Keratinocyte (primary cell): Measurements from ENCODE around the gene CERK. TPM values are rescaled to one million over a fixed set of nuclear protein-coding genes. Genes with fewer than 3 reads are reported as not detected.

Source experiments
- DNase-seq: peaks from one replicate; pipeline ENCODE4 v3.0.0-alpha.2; 2011; ENCODE audit warnings: low read depth, missing footprints, low spot score
- FAIRE-seq: peaks from 2 replicates; lab custom pipeline; 2011; peaks lifted over from hg19 to GRCh38; lab: Jason Lieb, UNC
- H2AFZ ChIP-seq: 2 replicates; pipeline ENCODE4 v1.6.0; 2012; ENCODE audit warnings: low read length, control low read depth, inconsistent platforms; ENCODE audit not compliant: control insufficient read depth
- H3K27ac ChIP-seq: 2 replicates; pipeline ENCODE4 v1.5.1; 2011; ENCODE audit warnings: low read length; ENCODE audit not compliant: control insufficient read depth, insufficient read depth
- H3K27me3 ChIP-seq: 3 replicates; pipeline ENCODE4 v1.6.0; 2011; ENCODE audit warnings: low read length; ENCODE audit not compliant: control insufficient read depth, insufficient read depth; ENCODE audit errors: extremely low read depth
- H3K36me3 ChIP-seq, 2 experiments: 2 replicates in 1 of 2; 3 replicates in 1 of 2; pipeline ENCODE4 v1.5.1; 2011; ENCODE audit warnings: low read length in 2 of 2, mild to moderate bottlenecking in 1 of 2; ENCODE audit not compliant: control insufficient read depth in 2 of 2, insufficient read depth in 2 of 2; ENCODE audit errors: extremely low read depth in 1 of 2
- H3K4me1 ChIP-seq: 3 replicates; pipeline ENCODE4 v1.5.1; 2011; ENCODE audit warnings: low read length; ENCODE audit not compliant: control insufficient read depth, insufficient read depth; ENCODE audit errors: extremely low read depth
- H3K4me2 ChIP-seq: 3 replicates; pipeline ENCODE4 v1.6.0; 2011; ENCODE audit warnings: low read depth, low read length; ENCODE audit not compliant: control insufficient read depth, insufficient read depth; ENCODE audit errors: extremely low read depth
- H3K4me3 ChIP-seq, 3 experiments: fragments of 200-600 bp in 1 of 3; sonication (generic) in 1 of 3; 2 replicates in 2 of 3; 3 replicates in 1 of 3; pipeline ENCODE4 v1.5.1; 2011 to 2016; ENCODE audit warnings: low read length in 3 of 3, mild to moderate bottlenecking in 3 of 3, control low read depth in 2 of 3, inconsistent platforms in 1 of 3, low read depth in 1 of 3, mixed read lengths in 1 of 3, mixed run types in 1 of 3, moderate library complexity in 1 of 3; ENCODE audit not compliant: control insufficient read depth in 2 of 3, insufficient read depth in 2 of 3; ENCODE audit errors: extremely low read depth in 1 of 3
- H3K79me2 ChIP-seq: 2 replicates; pipeline ENCODE4 v1.6.0; 2012; ENCODE audit warnings: low read length; ENCODE audit not compliant: control insufficient read depth, insufficient read depth
- H3K9ac ChIP-seq: 3 replicates; pipeline ENCODE4 v1.6.0; 2011; ENCODE audit warnings: low read length; ENCODE audit not compliant: control insufficient read depth, insufficient read depth; ENCODE audit errors: extremely low read depth
- H3K9me1 ChIP-seq: 3 replicates; pipeline ENCODE4 v1.6.0; 2011; ENCODE audit warnings: low read length; ENCODE audit not compliant: control insufficient read depth, insufficient read depth; ENCODE audit errors: extremely low read depth
- H3K9me3 ChIP-seq: 2 replicates; pipeline ENCODE4 v1.5.1; 2012; ENCODE audit warnings: low read depth, low read length; ENCODE audit not compliant: control insufficient read depth
- H4K20me1 ChIP-seq: 3 replicates; pipeline ENCODE4 v1.6.0; 2011; ENCODE audit warnings: low read length; ENCODE audit not compliant: control insufficient read depth, insufficient read depth; ENCODE audit errors: extremely low read depth
- EZH2 ChIP-seq: IDR thresholded peaks from one replicate; pipeline ENCODE4 v1.6.1; 2012; ENCODE audit warnings: inconsistent platforms, mild to moderate bottlenecking, low read length, moderate library complexity
- dilution Hi-C: fragments of 300-500 bp; cut with MboI; formaldehyde crosslinking; loops from one replicate; pipeline ENCODE4 v1.7.0; 2020; ENCODE audit warnings: low sequenced_read_pairs; ENCODE audit not compliant: extremely low pct_ligation_motif_present
- polyA plus RNA-seq, 5 experiments: library from polyadenylated mRNA; depleted of rRNA in 3 of 5; stranded (reverse) in 3 of 5; stranded (forward) in 1 of 5; unstranded in 1 of 5; fragments of >200 nt; gene quantifications; 1 replicate in 1 of 5; 2 replicates in 3 of 5; 3 replicates in 1 of 5; pipeline versions ENCODE4 v1.2.1 to v1.2.3, GENCODE V29; 2011 to 2012; ENCODE audit warnings: missing spikeins in 2 of 5, low read depth in 1 of 5, low replicate concordance in 1 of 5
- TF ChIP-seq, protein P1 (sequence below), 3 experiments: IDR thresholded peaks in 1 of 3; conservative IDR thresholded peaks in 1 of 3; optimal IDR thresholded peaks in 1 of 3; 2 replicates in 2 of 3; 3 replicates in 1 of 3; pipeline versions ENCODE3 to v1.5.1; 2011; ENCODE audit warnings: low read length in 3 of 3, mild to moderate bottlenecking in 3 of 3, moderate library complexity in 2 of 3, control low read depth in 1 of 3, inconsistent platforms in 1 of 3; ENCODE audit not compliant: insufficient read depth in 2 of 3; ENCODE audit errors: extremely low read depth in 1 of 3

CERK gene
- polyA plus RNA-seq, 1 donor (not counting 4 experiments of a cell fraction or from before 2014, with no cell fraction given) = 11.9 TPM

DNA sequence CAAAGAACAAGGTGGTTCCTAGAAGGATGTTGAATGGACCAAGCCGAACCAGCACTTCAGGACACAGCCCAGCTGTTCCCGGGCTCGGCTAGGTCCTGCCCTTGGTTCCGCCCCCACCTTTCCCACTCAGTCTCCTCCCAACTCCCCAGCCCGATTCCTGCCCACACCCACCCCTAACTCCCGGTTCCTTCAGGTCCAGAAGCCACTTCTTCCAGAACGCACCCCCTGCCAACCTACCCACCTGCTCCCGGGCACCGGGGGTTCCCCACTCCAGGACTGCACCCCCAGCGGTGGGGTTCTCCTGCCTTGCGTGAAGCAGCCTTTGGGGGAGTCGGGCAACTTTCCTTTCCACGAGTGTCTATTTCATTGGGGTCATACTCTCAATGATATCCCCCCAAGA lies 30.7 kb downstream of the CERK start:
- H3K27ac ChIP-seq = no peak overlapping the region
- no peaks in the 10 kb centered on the region for H3K27me3 ChIP-seq
- no peak overlapping the region for H3K4me2 ChIP-seq
- TF ChIP-seq EZH2 = no peak
- TF ChIP-seq, protein P1, sequence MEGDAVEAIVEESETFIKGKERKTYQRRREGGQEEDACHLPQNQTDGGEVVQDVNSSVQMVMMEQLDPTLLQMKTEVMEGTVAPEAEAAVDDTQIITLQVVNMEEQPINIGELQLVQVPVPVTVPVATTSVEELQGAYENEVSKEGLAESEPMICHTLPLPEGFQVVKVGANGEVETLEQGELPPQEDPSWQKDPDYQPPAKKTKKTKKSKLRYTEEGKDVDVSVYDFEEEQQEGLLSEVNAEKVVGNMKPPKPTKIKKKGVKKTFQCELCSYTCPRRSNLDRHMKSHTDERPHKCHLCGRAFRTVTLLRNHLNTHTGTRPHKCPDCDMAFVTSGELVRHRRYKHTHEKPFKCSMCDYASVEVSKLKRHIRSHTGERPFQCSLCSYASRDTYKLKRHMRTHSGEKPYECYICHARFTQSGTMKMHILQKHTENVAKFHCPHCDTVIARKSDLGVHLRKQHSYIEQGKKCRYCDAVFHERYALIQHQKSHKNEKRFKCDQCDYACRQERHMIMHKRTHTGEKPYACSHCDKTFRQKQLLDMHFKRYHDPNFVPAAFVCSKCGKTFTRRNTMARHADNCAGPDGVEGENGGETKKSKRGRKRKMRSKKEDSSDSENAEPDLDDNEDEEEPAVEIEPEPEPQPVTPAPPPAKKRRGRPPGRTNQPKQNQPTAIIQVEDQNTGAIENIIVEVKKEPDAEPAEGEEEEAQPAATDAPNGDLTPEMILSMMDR (optimal IDR thresholded peaks at IDR 0.05 in 1 of 3, IDR thresholded peaks at IDR 0.05 in 1 of 3, conservative IDR thresholded peaks at IDR 0.05 in 1 of 3; ENCODE audit: extremely low read depth in 1 of 3, insufficient read depth in 2 of 3, low read length in 3 of 3) = no peak
- FAIRE-seq = no peak
- H3K4me1 ChIP-seq = no peaks in the 10 kb centered on the region
- no peak for DNase-seq
- no peak overlapping the region for H3K9ac ChIP-seq
- no peak overlapping the region for H3K4me3 ChIP-seq
- no peaks in the 10 kb centered on the region for H3K9me1 ChIP-seq
- H3K9me3 ChIP-seq = no peaks in the 10 kb centered on the region
- H2AFZ ChIP-seq = no peak overlapping the region
- H3K36me3 ChIP-seq = peaks cover 16% of the 10 kb centered on the region in 2 experiments
- dilution Hi-C loops = no loop called here
- no peaks in the 10 kb centered on the region for H3K79me2 ChIP-seq
- no peaks in the 10 kb centered on the region for H4K20me1 ChIP-seq

- no peak overlapping the region for H3K4me3 ChIP-seq
- no peaks in the 10 kb centered on the region for H3K79me2 ChIP-seq
- no peak for TF ChIP-seq EZH2
- TF ChIP-seq, protein P1 (optimal IDR thresholded peaks at IDR 0.05 in 1 of 3, IDR thresholded peaks at IDR 0.05 in 1 of 3, conservative IDR thresholded peaks at IDR 0.05 in 1 of 3; ENCODE audit: extremely low read depth in 1 of 3, insufficient read depth in 2 of 3, low read length in 3 of 3) = no peak
- no peaks in the 10 kb centered on the region for H3K9me3 ChIP-seq
- DNase-seq (no peak), FAIRE-seq (no peak)
- no peaks in the 10 kb centered on the region for H3K4me1 ChIP-seq
- H3K36me3 ChIP-seq = peaks cover 13 to 15% of the 10 kb centered on the region in 2 experiments
- H3K27ac ChIP-seq = no peak overlapping the region
- no peak overlapping the region for H3K4me2 ChIP-seq
- dilution Hi-C loops = no loop called here
- H2AFZ ChIP-seq = no peak overlapping the region
- H3K9me1 ChIP-seq = no peaks in the 10 kb centered on the region
- H4K20me1 ChIP-seq = no peaks in the 10 kb centered on the region
- no peak overlapping the region for H3K9ac ChIP-seq
- no peaks in the 10 kb centered on the region for H3K27me3 ChIP-seq
Measured at GRCh38 chr22:46706060-46706459, 32.0 kb downstream of the CERK start.
